ENCODE measurements around the gene CACNB4.
"Not testable (repeated sequence)": the region's sequence is repeated elsewhere in the genome, so short reads cannot be mapped to it uniquely, and the experiment has no call there.

CACNB4 gene

GRCh38 chr2:151946250-151946884 is 152.5 kb downstream of the CACNB4 start:
- FAIRE-seq (no peak), DNase-seq (ENCODE audit: low spot score) (no peak)

GRCh38 chr2:151945602-151946001 is 153.2 kb downstream of the CACNB4 start:
- DNase-seq (ENCODE audit: low spot score): no peak
- no peak for FAIRE-seq

- FAIRE-seq: no peak
- DNase-seq (ENCODE audit: low spot score): no peak
Observed at GRCh38 chr2:151945186-151945585, 153.7 kb downstream of the CACNB4 start.

- DNase-seq (ENCODE audit: low spot score): no peak
- FAIRE-seq: no peak
Observed at GRCh38 chr2:151943461-151943860, 155.4 kb downstream of the CACNB4 start.

- not testable (repeated sequence) for DNase-seq (ENCODE audit: low spot score); FAIRE-seq
Observed at GRCh38 chr2:151942540-151943205, 156.2 kb downstream of the CACNB4 start.

- FAIRE-seq: no peak
- no peak for DNase-seq (ENCODE audit: low spot score)
Observed at GRCh38 chr2:151937966-151938365, 160.9 kb downstream of the CACNB4 start.

GRCh38 chr2:151936626-151937025 is 162.2 kb downstream of the CACNB4 start:
- DNase-seq (ENCODE audit: low spot score): no peak

GRCh38 chr2:151933266-151933804 is 165.5 kb downstream of the CACNB4 start:
- DNase-seq (ENCODE audit: low spot score) (no peak), FAIRE-seq (no peak)

More at GRCh38 chr2:151936626-151937025, 162.2 kb downstream of the CACNB4 start:
- no peak for FAIRE-seq

GRCh38 chr2:151931756-151932155 is 167.1 kb downstream of the CACNB4 start:
- FAIRE-seq (no peak), DNase-seq (ENCODE audit: low spot score) (no peak)

GRCh38 chr2:151931030-151931611 is 167.7 kb downstream of the CACNB4 start:
- DNase-seq (ENCODE audit: low spot score): no peak
- no peak for FAIRE-seq

GRCh38 chr2:151930042-151930441 is 168.8 kb downstream of the CACNB4 start:
- DNase-seq (ENCODE audit: low spot score) (no peak), FAIRE-seq (no peak)

- FAIRE-seq: no peak
- DNase-seq (ENCODE audit: low spot score): no peak
Observed at GRCh38 chr2:151928380-151928779, 170.5 kb downstream of the CACNB4 start.

- DNase-seq (ENCODE audit: low spot score) (no peak), FAIRE-seq (no peak)
Observed at GRCh38 chr2:151927501-151928221, 171.2 kb downstream of the CACNB4 start.

- no peak for DNase-seq (ENCODE audit: low spot score)
- no peak for FAIRE-seq
Observed at GRCh38 chr2:151922845-151923666, 175.8 kb downstream of the CACNB4 start.

GRCh38 chr2:151919786-151920185 is 179.1 kb downstream of the CACNB4 start:
- FAIRE-seq (no peak), DNase-seq (ENCODE audit: low spot score) (no peak)

- no peak for FAIRE-seq
- DNase-seq (ENCODE audit: low spot score): no peak
Observed at GRCh38 chr2:151918308-151918707, 180.5 kb downstream of the CACNB4 start.

GRCh38 chr2:151916632-151917031 is 182.2 kb downstream of the CACNB4 start:
- no peak for FAIRE-seq
- DNase-seq (ENCODE audit: low spot score): no peak

GRCh38 chr2:151915629-151916025 is 183.2 kb downstream of the CACNB4 start:
- DNase-seq (ENCODE audit: low spot score); FAIRE-seq: not testable (repeated sequence)

- FAIRE-seq (no peak), DNase-seq (ENCODE audit: low spot score) (no peak)
Observed at GRCh38 chr2:151914989-151915628, 183.7 kb downstream of the CACNB4 start.

- DNase-seq (ENCODE audit: low spot score) (no peak), FAIRE-seq (no peak)
Observed at GRCh38 chr2:151908204-151908882, 190.5 kb downstream of the CACNB4 start.

Data from RCC 7860 (cell line).